HepG2 (cell line): Measurements from ENCODE around the gene POLE3. TPM values are rescaled to one million over a fixed set of nuclear protein-coding genes. Genes with fewer than 3 reads are reported as not detected.

Experiments
- BCL6 ChIP-seq: IDR thresholded peaks from 2 replicates; pipeline ENCODE4 v1.6.1; 2016; ENCODE audit warnings: missing genetic modification reagents, missing compliant biosample characterization
- CENPT ChIP-seq: sonication (generic); formaldehyde crosslinking; IDR thresholded peaks from 2 replicates; pipeline ENCODE4 v1.8.0; 2022; ENCODE audit warnings: low read depth, mild to moderate bottlenecking, moderate library complexity, missing genetic modification reagents
- ISX ChIP-seq: sonication (generic); formaldehyde crosslinking; conservative IDR thresholded peaks from 2 replicates; pipeline ENCODE4 v1.5.0; 2020; ENCODE audit warnings: missing genetic modification reagents
- KMT2B ChIP-seq: IDR thresholded peaks from 2 replicates; pipeline ENCODE4 v1.6.1; 2016; ENCODE audit warnings: missing genetic modification reagents, missing compliant biosample characterization
- LRRFIP1 ChIP-seq: sonication (generic); formaldehyde crosslinking; conservative IDR thresholded peaks from 2 replicates; pipeline ENCODE4 v1.4.0; 2020; ENCODE audit warnings: missing genetic modification reagents
- MTA1 ChIP-seq: sonication (generic); formaldehyde crosslinking; IDR thresholded peaks from 2 replicates; pipeline ENCODE4 v1.4.0; 2020; ENCODE audit warnings: missing genetic modification reagents, mild to moderate bottlenecking, borderline replicate concordance
- MXD4 ChIP-seq: IDR thresholded peaks from 2 replicates; pipeline ENCODE4 v1.6.1; 2016; ENCODE audit warnings: mild to moderate bottlenecking, missing biosample characterization, missing genetic modification reagents
- NCOA2 ChIP-seq: sonication (generic); formaldehyde crosslinking; IDR thresholded peaks from 2 replicates; pipeline ENCODE4 v1.8.0; 2022; ENCODE audit warnings: inconsistent platforms
- RFX5 ChIP-seq: IDR thresholded peaks from 2 replicates; pipeline ENCODE4 v1.6.1; 2011; ENCODE audit warnings: low read depth, low read length, improper control_type of control experiment
- RFXAP ChIP-seq: sonication (generic); formaldehyde crosslinking; IDR thresholded peaks from 2 replicates; pipeline ENCODE4 v1.4.0; 2020; ENCODE audit warnings: missing genetic modification reagents, borderline replicate concordance
- SRF ChIP-seq: IDR thresholded peaks from 2 replicates; pipeline ENCODE4 v1.6.1; 2011; ENCODE audit warnings: mild to moderate bottlenecking, low read depth, low read length, moderate library complexity
- TBL1XR1 ChIP-seq: fragments of 150-350 bp; IDR thresholded peaks from 2 replicates; pipeline ENCODE4 v1.6.1; 2014; ENCODE audit warnings: borderline replicate concordance, low read length; ENCODE audit not compliant: partially characterized antibody
- TBP ChIP-seq: sonication (generic); formaldehyde crosslinking; IDR thresholded peaks from 2 replicates; pipeline ENCODE4 v1.5.0; 2020; ENCODE audit warnings: missing genetic modification reagents
- ZBTB25 ChIP-seq: IDR thresholded peaks from 2 replicates; pipeline ENCODE4 v1.6.1; 2018; ENCODE audit warnings: missing genetic modification reagents
- ZFP1 ChIP-seq: IDR thresholded peaks from 2 replicates; pipeline ENCODE4 v1.6.1; 2016
- ZFP36L1 ChIP-seq: sonication (generic); formaldehyde crosslinking; IDR thresholded peaks from 2 replicates; pipeline ENCODE4 v1.8.0; 2022; ENCODE audit warnings: mild to moderate bottlenecking, missing genetic modification reagents, moderate library complexity
- ZNF331 ChIP-seq: sonication (generic); formaldehyde crosslinking; IDR thresholded peaks from 2 replicates; pipeline ENCODE4 v1.4.0; 2020; ENCODE audit warnings: missing genetic modification reagents
- ZNF468 ChIP-seq: sonication (generic); formaldehyde crosslinking; IDR thresholded peaks from 2 replicates; pipeline ENCODE4 v1.8.0; 2022; ENCODE audit warnings: mild to moderate bottlenecking, moderate library complexity, missing genetic modification reagents
- ZNF713 ChIP-seq: sonication (generic); formaldehyde crosslinking; IDR thresholded peaks from 2 replicates; pipeline ENCODE4 v1.4.0; 2020; ENCODE audit warnings: mild to moderate bottlenecking, missing genetic modification reagents
- ZNF740 ChIP-seq: sonication (generic); formaldehyde crosslinking; IDR thresholded peaks from 2 replicates; pipeline ENCODE4 v1.4.0; 2020; ENCODE audit warnings: missing genetic modification reagents
- ZSCAN12 ChIP-seq: sonication (generic); formaldehyde crosslinking; IDR thresholded peaks from 2 replicates; pipeline ENCODE4 v1.9.0; 2021; ENCODE audit warnings: mild to moderate bottlenecking, missing genetic modification reagents
- polyA plus RNA-seq, 8 experiments: library from polyadenylated mRNA; depleted of rRNA in 3 of 8; stranded (reverse) in 7 of 8; unstranded in 1 of 8; fragments of >200 nt; fragmentation: Illumina TruSeq in 4 of 8; extraction: Trizol in 4 of 8; gene quantifications; 2 replicates each; pipeline versions ENCODE4 v1.2.1 to v1.2.3, GENCODE V29; 2011 to 2016; ENCODE audit warnings: low read depth in 4 of 8, missing spikeins in 1 of 8, mixed read lengths in 1 of 8; ENCODE audit not compliant: insufficient read depth in 1 of 8
- total RNA-seq, 5 experiments: library from RNA; depleted of rRNA; stranded (reverse); fragments of >200 nt; fragmentation: Illumina TruSeq; extraction: Trizol; gene quantifications; 2 replicates each; pipeline ENCODE4 v1.2.3, GENCODE V29; 2016; ENCODE audit warnings: low read depth in 1 of 5
- TF ChIP-seq, protein P1 (sequence below): sonication (generic); formaldehyde crosslinking; IDR thresholded peaks from 2 replicates; pipeline ENCODE4 v1.9.0; 2021; ENCODE audit warnings: missing genetic modification reagents, borderline replicate concordance
- TF ChIP-seq, protein P2 (sequence below): sonication (generic); formaldehyde crosslinking; IDR thresholded peaks from 2 replicates; pipeline ENCODE4 v1.4.0; 2020; ENCODE audit warnings: mild to moderate bottlenecking, missing genetic modification reagents

The POLE3 gene
- total and polyA plus RNA-seq, 2 of the 13 experiments (the other 11 are each of a cell fraction or from before 2014, with no cell fraction given): 36.0 to 77.2 TPM

DNA sequence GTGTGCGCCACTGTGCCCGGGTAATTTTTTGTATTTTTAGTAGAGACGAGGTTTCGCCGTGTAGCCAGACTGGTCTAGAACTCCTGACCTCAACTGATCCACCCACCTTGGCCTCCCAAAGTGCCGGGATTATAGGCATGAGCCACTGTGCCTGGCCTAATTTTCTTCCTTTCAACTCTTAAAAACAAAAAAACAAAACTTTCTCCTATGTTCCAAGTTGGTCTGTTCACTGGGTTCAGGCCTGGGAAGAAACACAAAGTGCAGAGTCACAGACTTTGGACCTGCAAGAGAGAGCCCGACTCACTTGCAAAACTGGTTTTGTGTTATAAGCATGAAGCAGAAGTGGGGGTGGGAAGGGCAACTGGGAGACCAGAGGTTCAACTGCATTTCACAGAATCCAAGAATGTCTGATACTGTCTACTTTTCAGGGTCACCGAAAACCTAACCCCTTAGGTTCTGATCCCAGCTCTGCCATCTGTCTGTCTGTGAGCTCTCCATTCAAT lies 28.5 kb downstream of the POLE3 start (continued):
- TF ChIP-seq LRRFIP1: no peak
- TF ChIP-seq RFXAP (CRISPR knock-in tag): no peak
- TF ChIP-seq, protein P1, sequence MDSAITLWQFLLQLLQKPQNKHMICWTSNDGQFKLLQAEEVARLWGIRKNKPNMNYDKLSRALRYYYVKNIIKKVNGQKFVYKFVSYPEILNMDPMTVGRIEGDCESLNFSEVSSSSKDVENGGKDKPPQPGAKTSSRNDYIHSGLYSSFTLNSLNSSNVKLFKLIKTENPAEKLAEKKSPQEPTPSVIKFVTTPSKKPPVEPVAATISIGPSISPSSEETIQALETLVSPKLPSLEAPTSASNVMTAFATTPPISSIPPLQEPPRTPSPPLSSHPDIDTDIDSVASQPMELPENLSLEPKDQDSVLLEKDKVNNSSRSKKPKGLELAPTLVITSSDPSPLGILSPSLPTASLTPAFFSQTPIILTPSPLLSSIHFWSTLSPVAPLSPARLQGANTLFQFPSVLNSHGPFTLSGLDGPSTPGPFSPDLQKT (CRISPR knock-in tag): no peak
- no peak for TF ChIP-seq ISX (CRISPR knock-in tag)
- TF ChIP-seq RFX5: no peak
- peak; percentile 77 for TF ChIP-seq BCL6 (CRISPR knock-in tag)
- no peak for TF ChIP-seq ZNF468
- no peak for TF ChIP-seq ZBTB25 (CRISPR knock-in tag)
- TF ChIP-seq ZSCAN12 (CRISPR knock-in tag): no peak
- no peak; the same call in 1 of the 2 replicates for TF ChIP-seq SRF
- TF ChIP-seq ZFP1 (CRISPR knock-in tag): no peak; the same call in 1 of the 2 replicates
- no peak for TF ChIP-seq TBP (CRISPR knock-in tag)
- no peak for TF ChIP-seq ZNF713 (CRISPR knock-in tag)
- peak; percentile 80 for TF ChIP-seq NCOA2 (CRISPR knock-in tag)
- no peak for TF ChIP-seq TBL1XR1
- TF ChIP-seq ZNF740 (CRISPR knock-in tag): 0 out of 2 replicates have a peak, but pooled peaks have one; percentile 37
- TF ChIP-seq ZNF331 (CRISPR knock-in tag): peak; percentile 93
- TF ChIP-seq, protein P2, sequence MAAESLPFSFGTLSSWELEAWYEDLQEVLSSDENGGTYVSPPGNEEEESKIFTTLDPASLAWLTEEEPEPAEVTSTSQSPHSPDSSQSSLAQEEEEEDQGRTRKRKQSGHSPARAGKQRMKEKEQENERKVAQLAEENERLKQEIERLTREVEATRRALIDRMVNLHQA (CRISPR knock-in tag): no peak
- no peak for TF ChIP-seq ZFP36L1 (CRISPR knock-in tag)
- TF ChIP-seq MXD4: no peak
- no peak for TF ChIP-seq CENPT (CRISPR knock-in tag)
- no peak for TF ChIP-seq KMT2B
- no peak for TF ChIP-seq MTA1 (CRISPR knock-in tag)
